NCI-H446 (cell line): Measurements from ENCODE around the gene SCD.

ENCODE experiments used
- DNase-seq, 2 experiments: peaks; one replicate each; lab custom pipeline; 2025; lab: John Stamatoyannopoulos, UW

Gene SCD

DNA sequence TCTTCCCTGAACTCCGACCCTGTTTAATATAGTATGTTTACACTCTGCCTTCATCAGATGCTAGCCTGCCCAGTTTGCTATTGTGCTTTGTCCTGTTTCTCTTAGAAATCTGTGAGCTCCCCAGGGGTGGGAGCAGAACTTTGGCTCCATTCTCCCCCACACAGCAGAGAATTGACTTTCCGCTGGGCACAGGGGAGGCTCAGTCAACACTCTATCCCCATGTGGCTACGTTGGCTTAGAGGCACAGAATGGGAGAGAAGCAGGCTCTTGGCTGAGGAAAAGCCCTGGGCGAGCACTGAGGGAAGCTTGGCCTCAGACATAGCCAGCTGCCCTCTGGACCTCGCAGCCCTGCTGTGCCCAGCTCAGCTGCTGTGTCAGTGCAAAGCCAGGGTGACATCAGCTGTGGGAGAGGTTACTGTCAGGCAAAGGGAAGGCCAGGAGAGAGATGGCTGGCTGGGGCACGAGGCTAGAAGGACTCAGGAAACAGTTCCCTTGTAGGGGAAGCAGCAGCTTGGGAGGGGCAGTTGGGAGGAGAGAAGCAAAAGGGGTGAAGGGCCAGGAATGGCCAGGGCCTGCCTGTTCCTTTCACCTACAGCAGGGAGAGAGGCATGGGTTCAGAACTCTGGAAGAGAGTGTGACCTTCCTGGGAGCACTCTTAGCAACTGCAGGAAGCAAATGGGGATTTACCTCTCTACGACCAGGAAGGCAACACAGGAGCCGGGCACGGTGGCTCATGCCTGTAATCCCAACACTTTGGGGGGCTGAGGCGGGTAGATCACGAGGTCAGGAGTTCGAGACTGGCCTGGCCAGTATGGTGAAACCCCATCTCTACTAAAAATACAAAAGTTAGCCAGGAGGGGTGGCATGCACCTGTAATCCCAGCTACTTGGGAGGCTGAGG, 5.8 kb upstream of the SCD start:
- DNase-seq: peak in 1 of 2 experiments; percentile 60

DNA sequence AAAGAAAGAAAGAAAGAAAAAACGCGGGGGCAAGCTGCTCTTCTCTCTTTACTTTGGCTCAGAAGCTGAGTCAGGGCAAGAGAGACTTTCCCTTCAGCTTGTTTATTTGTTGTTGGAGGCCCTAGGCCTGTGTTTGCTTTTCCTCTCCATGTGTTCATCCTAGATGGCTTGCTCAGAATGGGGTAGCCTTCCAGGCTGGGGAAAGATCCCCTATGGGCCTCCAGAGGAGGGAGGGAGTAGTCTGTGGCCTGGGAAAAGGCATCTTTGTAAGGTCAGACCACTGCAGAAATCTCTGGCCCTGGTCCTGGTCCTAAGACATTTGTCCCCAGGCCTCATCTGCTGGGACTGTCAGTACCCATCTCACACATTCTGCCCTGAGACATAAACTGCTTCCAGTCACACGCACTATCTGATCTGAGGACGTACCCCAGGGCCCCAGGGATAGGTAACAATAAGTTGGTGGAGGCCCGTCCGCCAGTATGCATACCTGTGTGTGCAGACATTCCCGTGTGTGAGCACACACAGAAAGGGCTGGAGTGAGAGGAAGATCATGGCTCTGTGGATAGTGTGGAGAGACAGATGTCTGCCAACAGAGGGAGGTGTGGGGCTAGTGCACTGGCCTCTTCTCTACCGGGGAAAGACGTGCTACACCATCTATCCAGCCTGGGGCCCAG, 4.9 kb upstream of the SCD start:
- DNase-seq: peak in 1 of 2 experiments; percentile 37

DNA sequence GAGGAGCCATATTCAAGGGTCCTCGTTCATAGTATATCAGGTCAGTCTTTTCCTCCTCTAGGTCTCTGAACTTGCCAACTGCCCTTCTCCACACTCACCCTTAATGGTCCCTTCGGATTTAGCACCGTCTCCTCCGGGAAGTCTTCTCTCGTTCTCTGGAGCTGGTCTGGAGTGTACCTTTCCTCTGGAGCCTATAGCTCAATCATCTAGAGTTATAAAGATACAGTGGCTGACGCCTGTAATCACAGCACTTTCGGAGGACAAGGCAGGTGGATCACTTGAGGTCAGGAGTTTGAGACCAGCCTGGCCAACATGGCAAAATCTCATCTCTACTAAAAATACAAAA, 4.4 kb upstream of the SCD start:
- no peak for DNase-seq

DNA sequence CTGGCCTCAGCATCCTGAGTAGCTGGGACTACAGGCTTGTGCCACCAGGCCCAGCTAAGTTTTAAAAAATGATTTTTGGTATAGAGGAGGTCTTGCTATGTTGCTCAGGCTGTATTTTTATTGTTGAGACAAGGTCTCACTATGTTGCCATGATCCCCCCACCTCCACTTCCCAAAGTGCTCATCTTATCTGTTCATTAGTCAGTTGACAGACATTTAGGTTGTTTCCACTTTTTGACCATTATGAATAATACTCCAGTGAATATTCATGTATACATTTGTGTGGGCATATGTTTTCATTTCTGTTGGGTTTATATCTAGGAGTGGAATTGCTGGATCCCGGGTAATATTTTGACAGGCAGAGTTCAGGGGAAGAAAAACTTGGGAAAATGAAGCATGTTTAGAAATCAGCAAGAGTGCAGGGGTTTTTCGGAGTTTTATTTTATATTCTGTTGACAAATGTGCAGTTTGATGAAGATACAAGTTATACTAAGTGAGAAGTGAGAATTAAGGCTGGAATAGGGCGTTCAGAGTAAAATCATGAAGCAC, 2.7 kb upstream of the SCD start:
- no peak for DNase-seq

DNA sequence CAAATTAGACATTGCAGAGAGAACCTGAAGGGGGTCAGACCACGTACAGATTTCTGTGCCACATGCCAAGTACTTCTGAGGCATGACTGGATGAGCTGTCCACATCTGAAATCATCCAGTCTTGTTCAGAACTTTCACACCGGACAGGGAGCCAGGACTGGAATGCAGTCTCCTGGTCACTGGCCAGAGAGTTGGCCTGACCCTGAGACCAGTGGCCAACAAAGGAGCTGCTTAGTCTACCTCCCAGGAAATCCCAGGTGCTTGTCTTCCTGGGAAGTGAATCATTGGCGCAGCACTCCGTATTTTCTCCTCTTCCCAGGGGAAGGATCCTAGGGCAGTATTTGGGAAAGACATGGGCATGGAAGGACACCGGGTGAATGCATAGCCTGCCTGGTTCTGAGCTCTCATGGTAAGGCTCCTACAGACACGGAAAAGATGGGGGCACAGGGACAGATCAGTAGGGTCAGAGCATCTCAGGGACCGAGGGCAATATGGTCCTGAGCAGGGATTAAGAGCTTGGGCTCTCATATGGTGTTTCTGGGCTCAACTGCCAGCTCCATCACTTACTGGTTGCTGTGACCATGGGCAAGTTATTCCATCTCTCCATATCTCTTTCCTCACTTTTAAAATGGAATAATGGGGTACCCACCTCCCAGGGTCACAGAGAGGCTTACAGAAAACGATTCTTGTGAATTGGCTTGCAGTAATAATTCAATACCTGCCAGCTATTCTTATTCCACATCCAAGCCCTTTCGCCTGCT, 1.3 kb upstream of the SCD start:
- DNase-seq: no peak

DNA sequence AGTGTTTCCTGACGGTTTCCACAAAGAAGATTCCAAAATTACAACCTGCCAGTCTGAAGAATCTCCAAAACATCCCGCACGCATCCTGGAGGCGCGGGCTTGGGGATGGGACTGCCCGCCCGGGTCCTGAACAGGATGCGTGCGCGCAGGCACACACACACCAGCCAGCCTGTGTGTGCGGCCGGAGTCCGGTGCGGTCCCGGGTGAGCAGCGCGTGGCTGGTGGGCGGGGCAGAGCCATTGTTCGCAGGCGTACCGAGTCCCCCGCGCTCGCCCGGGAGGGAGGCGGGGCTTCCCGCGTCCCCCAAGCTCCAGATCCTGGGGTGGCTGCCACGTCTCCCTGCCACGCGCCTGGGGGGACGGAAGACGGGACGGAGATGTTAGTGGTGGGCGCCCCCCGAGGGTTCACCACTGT, 675 bp upstream of the SCD start:
- DNase-seq: peak; percentile 14 to 66

DNA sequence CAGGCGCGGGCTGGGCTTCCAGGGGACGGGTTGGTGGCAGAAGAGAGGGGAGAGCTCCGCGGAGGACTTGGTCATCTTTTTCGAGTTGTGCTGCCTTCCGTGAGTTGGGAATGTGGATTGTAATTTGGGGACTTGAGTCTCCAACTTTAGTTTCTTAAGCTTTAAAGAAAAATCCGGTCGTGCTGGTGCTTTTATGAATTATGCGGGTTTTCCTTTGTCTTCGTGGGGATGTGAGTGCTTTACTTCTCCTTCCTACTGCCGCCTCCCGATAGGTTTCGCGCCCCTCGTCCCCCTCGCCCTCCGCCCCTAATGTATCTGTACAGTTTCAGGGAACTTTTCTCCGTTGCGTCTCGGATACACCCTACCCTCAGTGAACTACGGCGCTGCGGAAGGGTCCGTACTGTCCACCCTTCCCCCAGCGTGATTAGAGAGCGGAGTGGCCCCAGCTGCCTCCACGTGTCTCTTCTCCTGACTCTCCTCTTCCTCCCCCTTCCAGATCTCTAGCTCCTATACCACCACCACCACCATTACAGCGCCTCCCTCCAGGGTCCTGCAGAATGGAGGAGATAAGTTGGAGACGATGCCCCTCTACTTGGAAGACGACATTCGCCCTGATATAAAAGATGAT, 649 bp downstream of the SCD start:
- no peak for DNase-seq

DNA sequence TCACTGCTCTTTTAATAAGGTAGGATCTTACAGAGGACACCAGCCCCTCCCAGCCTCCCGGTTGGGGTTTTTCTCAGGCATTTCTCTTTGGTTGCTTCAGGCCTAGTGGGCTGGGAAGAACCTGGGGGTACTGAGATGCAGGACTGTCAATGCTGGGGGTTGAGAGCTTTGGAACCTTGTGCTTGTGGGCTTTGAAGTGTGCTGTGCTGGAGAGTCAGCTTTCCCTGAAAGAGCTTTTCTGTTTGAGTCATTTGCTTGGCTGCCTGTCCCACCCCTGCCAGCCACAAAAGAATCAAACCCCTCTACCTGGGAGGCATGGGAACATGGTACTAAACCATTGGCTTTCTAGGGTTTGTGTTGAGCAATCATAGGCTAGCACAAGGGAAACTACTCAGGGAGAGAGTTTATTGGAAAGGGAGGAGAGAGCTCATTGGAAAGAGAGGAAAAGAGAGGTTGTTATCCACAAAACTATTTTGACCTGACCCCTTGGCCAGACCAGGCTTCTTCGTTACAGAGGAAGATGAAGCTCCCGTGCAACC, 1.4 kb downstream of the SCD start:
- no peak for DNase-seq

DNA sequence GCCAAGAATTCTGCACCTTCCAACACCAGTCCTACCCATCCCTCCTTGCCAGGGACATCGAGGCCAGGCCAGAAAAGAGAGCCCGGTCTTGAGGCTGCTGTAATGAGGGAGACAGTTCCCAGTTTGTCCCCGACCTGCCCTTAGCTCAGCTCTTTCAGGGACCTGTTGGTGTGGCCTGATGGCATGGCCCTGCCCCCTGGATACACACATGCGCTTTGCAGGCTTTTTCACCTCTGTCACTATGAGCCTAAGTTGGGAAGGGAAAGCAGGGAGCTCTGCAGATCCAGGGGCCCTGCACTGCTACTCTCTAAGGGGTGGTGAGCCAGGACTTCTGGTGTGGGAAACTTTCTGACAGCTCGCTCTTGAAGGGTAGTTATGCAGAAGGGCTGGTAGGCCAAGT, 2.1 kb downstream of the SCD start:
- no peak for DNase-seq

DNA sequence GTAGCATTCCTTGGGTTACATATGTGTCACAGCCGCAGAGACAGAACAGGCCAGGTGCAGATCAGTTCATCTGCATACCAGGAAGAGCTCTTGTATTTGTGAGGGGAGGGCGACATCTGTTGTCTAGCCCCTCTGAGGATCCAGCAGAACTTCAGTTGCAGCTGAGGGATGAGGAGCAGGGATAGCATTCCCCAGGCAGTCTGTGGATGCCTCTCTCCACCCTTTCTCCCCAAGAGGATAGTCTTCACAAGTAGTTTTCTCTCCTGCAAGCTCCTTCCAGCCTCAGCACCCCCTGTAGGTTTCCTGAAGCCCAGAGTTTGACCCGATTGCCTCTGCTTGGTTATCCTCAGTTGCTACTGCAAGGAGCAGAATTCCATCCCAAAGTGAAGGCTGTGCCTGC, 2.6 kb downstream of the SCD start:
- no peak for DNase-seq

DNA sequence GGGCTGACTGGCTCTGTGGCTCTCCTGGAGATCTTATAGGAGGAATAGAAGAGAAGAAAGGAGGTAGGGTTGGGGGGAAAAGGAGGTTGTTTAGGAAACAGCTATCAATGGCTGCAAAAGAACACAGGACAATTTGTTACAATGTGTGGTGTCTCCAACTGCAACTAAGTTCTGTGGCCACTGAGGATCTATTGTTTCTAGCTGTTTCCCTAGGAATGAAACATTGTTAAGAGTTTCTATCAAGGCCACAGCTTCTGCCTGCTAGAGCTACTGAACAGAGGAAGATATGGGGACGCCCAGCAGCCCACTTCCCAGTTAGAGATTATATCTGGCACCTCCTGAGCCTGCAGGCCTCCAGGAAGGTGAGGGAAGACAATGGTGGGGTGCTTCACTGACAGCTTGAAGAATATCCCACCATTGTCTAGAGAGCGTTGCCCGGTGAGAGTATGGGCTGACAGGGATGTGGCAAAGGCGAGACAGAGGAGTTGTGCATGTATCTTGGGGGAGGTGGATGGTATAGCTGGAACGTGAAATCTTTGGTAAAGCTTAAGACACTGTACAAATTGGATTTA, 4.0 kb downstream of the SCD start:
- DNase-seq: no peak

DNA sequence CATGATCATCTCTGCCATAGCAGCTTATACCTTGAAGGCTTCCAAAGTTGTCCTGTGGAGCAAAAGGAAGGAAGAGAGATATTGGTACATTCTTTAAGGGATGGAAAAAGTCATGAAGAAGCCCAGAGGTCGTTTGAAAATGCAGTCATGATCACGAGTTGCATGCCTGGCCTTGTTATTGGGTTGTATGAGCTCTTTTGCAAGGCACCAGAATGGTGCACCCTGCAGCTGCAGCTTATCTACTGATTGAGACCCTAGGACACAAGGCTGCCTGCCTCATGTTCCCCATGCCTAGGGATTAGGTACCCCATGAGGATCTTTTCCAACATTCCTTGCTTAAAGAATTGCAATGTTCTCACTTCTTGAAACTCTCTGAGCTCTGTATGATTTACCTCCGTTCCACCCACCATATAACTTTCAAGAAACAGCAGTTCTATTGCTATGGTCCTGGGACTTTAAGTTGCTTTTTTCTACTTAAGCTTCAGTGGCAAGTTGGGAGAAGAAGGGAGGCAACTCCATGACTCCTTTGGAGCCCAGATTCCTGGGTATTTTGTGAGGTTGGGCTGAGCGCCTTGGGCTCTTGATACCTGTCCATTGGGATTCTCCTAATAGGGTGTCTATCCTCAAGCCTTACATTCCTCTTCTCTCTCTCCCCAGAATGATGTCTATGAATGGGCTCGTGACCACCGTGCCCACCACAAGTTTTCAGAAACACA, 6.9 kb downstream of the SCD start:
- no peak for DNase-seq

DNA sequence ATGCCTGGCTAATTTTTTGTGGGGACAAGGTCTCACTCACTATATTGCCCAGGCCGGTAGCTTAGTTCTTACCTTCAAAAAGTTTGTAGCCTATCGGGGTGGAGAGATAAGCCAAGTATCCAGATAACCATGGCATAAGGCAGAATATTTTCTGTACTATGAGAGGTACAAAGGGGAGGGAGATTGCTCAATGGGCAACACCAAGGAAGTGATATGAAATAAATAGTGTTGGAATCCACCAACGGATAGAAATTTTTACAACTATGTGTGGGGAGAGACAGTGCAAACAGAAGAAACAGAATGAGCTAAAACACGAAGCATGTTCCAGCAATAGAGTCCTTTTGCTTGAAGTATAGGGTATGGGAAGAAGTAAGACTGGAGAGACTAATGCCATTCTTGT, 8.1 kb downstream of the SCD start:
- DNase-seq: no peak

DNA sequence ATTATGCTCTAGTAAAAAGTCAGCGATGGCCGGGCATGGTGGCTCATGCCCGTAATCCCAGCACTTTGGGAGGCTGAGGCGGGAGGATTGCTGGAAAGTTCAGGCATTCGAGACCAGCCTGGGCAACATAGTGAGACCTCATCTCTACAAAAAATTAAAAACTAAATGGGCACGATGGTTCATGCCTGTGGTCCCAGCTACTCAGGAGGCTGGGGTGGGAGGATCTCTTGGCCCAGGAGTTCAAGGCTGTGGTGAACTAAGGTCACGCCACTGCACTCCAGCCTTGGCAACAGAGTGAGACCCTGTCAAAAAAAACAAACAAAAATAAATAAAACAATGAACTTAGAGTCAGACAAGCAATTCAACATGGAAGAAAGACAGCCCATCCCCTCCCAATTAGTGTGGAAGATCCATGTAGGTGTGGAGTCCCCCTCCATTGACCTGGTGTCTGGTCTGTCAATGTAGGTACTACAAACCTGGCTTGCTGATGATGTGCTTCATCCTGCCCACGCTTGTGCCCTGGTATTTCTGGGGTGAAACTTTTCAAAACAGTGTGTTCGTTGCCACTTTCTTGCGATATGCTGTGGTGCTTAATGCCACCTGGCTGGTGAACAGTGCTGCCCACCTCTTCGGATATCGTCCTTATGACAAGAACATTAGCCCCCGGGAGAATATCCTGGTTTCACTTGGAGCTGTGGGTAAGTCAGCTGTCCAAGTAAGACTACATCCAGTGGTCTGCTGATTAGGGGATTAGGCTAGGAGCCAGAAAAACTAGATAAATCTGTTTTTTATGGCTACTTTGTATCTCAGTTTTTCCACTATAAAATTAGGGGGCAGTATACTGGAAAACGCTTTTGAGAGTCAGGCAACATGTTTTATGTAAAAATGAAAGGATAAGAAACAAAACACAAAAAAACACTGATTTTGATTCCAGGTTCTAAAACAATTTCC, 9.3 kb downstream of the SCD start:
- no peak for DNase-seq

DNA sequence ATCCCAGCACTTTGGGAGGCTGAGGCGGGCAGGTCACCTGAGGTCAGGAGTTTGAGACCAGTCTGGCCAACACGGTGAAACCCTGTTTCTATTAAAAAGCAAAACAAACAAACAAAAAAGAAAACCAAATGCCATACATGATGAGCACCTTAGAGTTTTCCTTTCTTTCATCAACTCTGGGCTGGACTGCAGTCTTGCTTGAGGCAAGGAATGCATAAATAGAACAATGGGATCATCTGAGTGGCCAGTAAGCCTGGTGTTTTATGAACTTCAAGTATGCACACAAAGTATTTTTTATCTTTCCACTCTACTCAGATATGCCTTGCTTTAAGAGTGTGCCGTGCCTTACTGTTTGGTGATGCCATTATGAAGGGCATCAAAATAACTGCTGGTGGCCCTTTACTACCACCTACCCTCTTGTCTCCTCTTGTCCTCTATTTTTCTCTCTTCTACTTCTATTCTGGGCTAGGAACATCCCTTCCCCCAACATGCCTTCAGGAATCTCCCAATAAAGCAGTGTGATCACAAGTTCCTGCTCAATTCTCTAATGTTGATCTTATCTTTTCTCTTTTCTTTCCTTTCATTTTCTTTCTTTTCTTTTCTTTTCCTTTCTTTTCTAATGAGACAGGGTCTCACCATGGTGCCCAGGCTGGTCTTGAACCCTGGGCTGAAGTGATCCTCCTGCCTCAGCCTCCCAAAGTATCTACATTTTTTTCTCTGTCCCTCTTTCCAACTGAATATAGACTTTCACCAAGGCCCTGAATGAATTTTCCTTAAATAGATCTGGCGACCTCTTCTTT, 10.2 kb downstream of the SCD start:
- DNase-seq: no peak

DNA sequence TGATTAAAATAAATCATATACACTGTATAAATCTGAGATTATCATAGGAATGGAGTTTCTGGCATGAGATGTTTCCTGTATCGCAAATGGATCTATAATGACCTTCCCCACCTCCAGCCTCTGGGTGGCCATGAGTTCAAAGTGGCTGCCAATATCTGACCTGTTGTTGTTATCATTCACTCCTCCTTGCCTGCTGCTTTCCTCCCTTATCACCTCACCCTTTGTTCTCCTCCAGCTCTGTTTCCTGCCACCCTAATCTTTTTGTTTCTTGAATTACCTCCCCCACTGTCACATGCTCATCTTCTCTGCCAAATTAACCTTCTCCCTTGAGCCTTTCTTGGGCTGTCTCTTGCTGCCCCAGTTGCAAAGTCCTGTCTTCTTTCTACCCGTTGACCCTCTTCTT, 12.0 kb downstream of the SCD start:
- no peak for DNase-seq

DNA sequence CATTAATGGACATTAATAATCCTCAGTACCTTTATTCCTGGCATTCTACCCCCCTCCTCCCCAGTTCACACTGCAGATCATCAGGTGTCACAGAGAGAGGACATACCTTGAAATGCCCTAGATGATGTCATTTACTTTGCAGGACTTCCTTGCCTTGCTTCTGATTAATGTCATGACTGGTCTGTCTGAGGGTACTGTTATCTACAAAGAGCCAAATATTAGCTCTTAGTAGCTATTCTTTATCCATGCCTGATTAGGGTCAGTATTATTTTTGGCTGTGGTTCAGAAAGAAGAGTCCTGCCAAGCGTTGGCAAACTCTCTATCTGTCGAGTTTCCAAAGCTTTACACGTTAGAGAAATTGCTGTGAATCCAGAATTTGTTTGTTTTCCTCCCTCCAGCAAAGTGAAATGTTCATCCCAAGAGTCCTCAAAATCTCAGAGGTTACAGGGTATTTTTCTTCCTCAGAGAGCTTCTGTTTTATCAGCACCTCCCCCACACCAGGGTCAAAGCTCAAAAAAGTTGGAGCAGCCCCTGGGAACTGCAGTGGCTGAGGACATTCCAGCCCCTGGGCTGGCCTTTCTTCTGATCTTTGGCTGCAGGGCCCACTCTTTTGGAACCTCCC, 12.6 kb downstream of the SCD start:
- peak in 1 of 2 experiments; percentile 40 for DNase-seq

DNA sequence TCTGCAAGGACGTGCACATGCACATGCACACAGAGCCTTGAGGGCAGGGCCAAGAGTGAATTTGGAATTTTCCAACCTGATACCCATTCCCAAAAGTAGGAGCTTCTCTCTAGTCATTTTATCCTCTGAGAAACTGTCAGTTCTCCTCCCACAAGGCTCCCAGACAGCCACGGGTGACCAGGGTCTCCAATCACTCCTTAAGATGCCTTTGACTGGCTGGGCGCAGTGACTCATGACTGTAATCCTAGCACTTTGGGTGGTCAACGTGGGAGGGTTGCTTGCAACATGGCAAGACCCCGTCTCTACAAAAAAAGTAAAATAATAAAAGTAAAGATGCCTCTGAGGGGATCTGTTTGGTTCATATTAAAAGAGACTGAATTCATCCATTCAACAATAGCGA, 13.2 kb downstream of the SCD start:
- DNase-seq: no peak
